IPS DF 4.7 (cell line): ENCODE data around the gene GNL1.
"Not testable (repeated sequence)": the region's sequence is repeated elsewhere in the genome, so short reads cannot be mapped to it uniquely, and the experiment has no call there.

Experiments
- DNase-seq: peaks from one replicate; pipeline ENCODE4 v3.0.0-alpha.2; 2013; ENCODE audit warnings: low spot score; ENCODE audit errors: extremely low read depth

GNL1 gene

GRCh38 chr6:30530014-30530413 is 26.3 kb downstream of the GNL1 start:
- DNase-seq, result no peak

GRCh38 chr6:30529349-30529875 is 26.9 kb downstream of the GNL1 start:
- not testable (repeated sequence) for DNase-seq

GRCh38 chr6:30526444-30526843 is 29.8 kb downstream of the GNL1 start:
- not testable (repeated sequence) for DNase-seq

GRCh38 chr6:30521952-30522351 is 34.3 kb downstream of the GNL1 start:
- not testable (repeated sequence) for DNase-seq

GRCh38 chr6:30521082-30521481 is 35.2 kb downstream of the GNL1 start:
- DNase-seq, result not testable (repeated sequence)

- DNase-seq, result no peak
Measured at GRCh38 chr6:30520522-30520921, 35.8 kb downstream of the GNL1 start.

GRCh38 chr6:30518505-30519145 is 37.7 kb downstream of the GNL1 start:
- not testable (repeated sequence) for DNase-seq

- not testable (repeated sequence) for DNase-seq
Measured at GRCh38 chr6:30517767-30518504, 38.4 kb downstream of the GNL1 start.

GRCh38 chr6:30516754-30517076 is 39.6 kb downstream of the GNL1 start:
- not testable (repeated sequence) for DNase-seq

- peak; percentile 90 for DNase-seq
Measured at GRCh38 chr6:30515944-30516753, 40.1 kb downstream of the GNL1 start.

- no peak for DNase-seq
Measured at GRCh38 chr6:30515106-30515505, 41.2 kb downstream of the GNL1 start.

- no peak for DNase-seq
Measured at GRCh38 chr6:30513451-30513850, 42.8 kb downstream of the GNL1 start.

GRCh38 chr6:30511169-30511546 is 45.1 kb downstream of the GNL1 start:
- DNase-seq, result no peak

GRCh38 chr6:30510419-30511168 is 45.7 kb downstream of the GNL1 start:
- DNase-seq, result no peak

- no peak for DNase-seq
Measured at GRCh38 chr6:30508890-30509736, 47.2 kb downstream of the GNL1 start.

GRCh38 chr6:30507849-30508827 is 48.2 kb downstream of the GNL1 start:
- no peak for DNase-seq

GRCh38 chr6:30500421-30501355 is 55.6 kb downstream of the GNL1 start:
- DNase-seq, result no peak

GRCh38 chr6:30498705-30499104 is 57.6 kb downstream of the GNL1 start:
- not testable (repeated sequence) for DNase-seq
